Measurements from ENCODE around the gene TANC1.

Gene TANC1

DNA sequence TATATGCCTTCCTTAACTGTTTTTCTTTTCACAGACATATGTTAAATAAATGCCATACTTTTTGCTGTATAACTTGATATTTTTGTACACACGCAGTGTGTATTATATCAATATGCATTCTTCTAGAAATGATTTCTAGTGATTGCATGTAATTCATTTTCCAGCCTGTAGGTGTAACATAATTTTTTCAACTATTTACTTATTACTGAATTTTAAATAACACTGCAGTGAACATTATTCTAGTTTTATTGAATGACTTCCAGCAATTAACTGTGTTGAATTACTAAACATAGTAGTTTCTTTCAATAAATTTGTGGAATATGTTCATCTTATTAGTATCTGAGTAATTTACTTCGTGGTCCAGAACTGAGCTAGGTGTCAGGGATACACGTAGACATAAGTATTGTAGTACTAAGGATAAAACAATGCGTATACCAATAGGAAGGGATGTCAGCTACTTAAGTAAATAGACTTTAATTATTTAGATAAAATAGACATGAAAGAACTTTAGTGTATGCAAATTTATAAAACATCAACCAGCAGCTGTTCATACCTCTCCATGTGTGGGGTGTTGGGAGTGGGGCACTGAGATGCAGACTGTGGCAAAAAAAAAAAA, 28.0 kb downstream of the TANC1 start:
- no peak overlapping the region for H3K27ac Mint-ChIP-seq
- H3K4me3 Mint-ChIP-seq = no peak overlapping the region
- no peaks in the 10 kb centered on the region for H3K9me3 Mint-ChIP-seq (ENCODE audit: low read depth)
- H3K4me1 Mint-ChIP-seq (ENCODE audit: low read depth) = peaks cover 3% of the 10 kb centered on the region
- no peaks in the 10 kb centered on the region for H3K36me3 Mint-ChIP-seq
- peaks cover 2% of the 10 kb centered on the region for H3K27me3 Mint-ChIP-seq

DNA sequence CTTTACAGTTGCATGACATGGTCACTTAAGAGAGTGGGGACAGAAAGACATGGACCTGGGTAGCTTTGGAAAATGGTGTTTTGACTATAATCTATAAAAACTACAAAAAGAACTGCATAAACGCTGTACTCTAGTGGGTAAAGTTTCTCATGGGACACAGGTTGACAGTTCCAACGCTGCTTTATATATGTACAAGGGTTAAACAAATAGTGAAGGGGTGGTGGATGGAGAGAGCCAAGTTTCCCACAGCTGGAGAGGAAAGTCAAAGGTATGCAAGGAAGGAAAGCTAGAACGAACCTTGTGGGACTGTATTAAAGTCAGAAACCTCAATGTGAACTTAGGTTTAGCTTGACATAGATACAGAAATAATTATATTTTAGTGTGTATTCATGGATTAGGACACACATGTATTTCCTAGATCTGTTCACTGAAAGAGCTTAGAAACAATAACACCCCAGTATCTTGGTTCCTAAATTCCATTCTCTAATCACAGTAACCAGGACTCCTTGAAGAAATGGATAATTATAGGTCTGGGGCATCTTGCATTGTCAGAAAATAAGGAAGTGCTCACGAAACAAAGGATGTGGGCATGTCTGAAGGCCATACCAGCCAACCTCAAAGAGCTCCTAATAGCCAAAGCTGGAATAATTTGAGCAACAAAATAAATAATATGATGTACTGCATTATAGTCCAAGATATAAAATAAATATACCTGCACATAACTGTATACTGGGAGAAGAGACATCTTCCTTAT, 28.8 kb downstream of the TANC1 start:
- H3K9me3 Mint-ChIP-seq (ENCODE audit: low read depth) = no peaks in the 10 kb centered on the region
- H3K36me3 Mint-ChIP-seq = no peaks in the 10 kb centered on the region
- H3K4me1 Mint-ChIP-seq (ENCODE audit: low read depth) = peaks cover 3% of the 10 kb centered on the region
- no peak overlapping the region for H3K27ac Mint-ChIP-seq
- peaks cover 2% of the 10 kb centered on the region for H3K27me3 Mint-ChIP-seq
- no peak overlapping the region for H3K4me3 Mint-ChIP-seq

DNA sequence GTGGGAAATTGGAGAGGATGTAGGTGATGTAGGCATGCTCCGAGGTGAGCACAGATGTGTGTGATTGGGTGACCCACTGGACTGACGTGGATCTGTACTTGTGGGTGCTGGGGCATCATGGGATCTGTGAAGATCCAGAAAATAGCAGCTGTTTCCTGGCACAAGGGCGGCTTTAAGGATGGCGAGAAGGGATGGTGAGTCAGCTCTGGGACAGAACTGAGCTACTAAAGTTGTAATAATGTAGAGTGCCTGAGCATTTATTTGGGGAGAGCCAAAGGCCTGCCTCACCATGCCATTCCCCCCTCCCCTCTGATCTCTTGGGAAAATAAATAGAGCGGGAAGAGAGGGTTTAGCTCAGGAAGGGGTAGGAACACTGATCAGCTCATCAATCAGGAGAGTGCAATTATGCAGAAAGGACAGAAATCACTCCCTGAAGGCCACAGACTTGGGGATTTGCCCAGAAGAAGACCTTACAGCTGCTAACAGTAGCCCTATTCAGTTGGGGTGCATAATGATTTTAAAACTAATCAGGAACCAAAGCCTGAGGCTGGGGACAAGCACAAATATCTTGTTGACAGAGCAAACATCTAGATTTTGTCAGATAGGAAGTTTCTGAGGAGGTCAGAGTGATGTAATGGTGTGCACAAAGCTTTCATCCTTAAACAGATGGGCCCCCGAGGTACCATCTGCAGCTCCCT, 30.3 kb downstream of the TANC1 start:
- H3K36me3 Mint-ChIP-seq = no peaks in the 10 kb centered on the region
- no peak overlapping the region for H3K4me3 Mint-ChIP-seq
- peaks cover 2% of the 10 kb centered on the region for H3K27me3 Mint-ChIP-seq
- no peaks in the 10 kb centered on the region for H3K9me3 Mint-ChIP-seq (ENCODE audit: low read depth)
- H3K4me1 Mint-ChIP-seq (ENCODE audit: low read depth) = peaks cover 3% of the 10 kb centered on the region
- no peak overlapping the region for H3K27ac Mint-ChIP-seq

DNA sequence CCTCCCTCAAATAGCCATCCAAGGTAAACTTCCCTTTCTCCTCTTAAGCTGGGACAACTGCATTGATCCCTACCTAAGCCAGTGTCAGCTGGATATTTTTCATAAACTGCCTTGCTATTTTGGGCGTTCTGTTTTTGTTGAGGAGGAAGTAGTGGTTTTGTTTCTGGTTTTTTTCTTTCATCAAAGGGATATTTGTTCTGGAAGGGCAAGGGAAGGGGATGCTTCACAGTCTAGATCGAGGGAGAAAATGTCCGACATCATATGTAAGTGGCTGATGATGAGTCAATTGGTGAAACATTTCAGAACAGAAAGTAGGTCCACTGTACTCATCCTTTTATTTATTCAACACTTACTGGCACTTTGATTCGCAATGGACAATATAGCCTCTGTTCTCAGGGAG, 31.0 kb downstream of the TANC1 start:
- Mint-ChIP-seq H3K27me3 (peaks cover 2% of the 10 kb centered on the region), H3K4me3 (no peak overlapping the region), H3K9me3 (ENCODE audit: low read depth) (no peaks in the 10 kb centered on the region), H3K4me1 (ENCODE audit: low read depth) (peaks cover 3% of the 10 kb centered on the region), H3K36me3 (no peaks in the 10 kb centered on the region), H3K27ac (no peak overlapping the region)

DNA sequence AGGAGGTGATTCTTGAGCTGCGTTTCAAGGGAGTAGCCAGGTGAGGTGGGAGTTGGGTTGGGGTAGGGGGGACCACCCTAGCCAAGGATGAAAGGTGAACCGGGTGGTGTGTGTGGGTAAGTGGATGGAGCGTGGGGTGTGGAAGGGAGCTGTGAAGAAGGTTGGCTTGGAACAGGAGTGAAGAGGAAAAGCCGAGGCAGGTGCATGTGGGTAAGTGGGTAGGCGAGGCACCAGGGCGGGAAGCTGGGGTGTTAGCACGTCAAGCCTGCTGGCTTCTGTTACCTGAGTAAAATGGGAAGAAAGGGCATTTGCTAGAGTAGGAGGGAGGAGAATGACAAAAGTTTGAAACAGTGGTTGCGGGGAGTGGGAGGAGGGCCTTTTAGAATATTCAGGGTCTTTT, 31.6 kb downstream of the TANC1 start:
- Mint-ChIP-seq H3K4me1 (ENCODE audit: low read depth) (peaks cover 3% of the 10 kb centered on the region), H3K27me3 (peaks cover 2% of the 10 kb centered on the region), H3K9me3 (ENCODE audit: low read depth) (no peaks in the 10 kb centered on the region), H3K4me3 (no peak overlapping the region), H3K36me3 (no peaks in the 10 kb centered on the region), H3K27ac (no peak overlapping the region)

DNA sequence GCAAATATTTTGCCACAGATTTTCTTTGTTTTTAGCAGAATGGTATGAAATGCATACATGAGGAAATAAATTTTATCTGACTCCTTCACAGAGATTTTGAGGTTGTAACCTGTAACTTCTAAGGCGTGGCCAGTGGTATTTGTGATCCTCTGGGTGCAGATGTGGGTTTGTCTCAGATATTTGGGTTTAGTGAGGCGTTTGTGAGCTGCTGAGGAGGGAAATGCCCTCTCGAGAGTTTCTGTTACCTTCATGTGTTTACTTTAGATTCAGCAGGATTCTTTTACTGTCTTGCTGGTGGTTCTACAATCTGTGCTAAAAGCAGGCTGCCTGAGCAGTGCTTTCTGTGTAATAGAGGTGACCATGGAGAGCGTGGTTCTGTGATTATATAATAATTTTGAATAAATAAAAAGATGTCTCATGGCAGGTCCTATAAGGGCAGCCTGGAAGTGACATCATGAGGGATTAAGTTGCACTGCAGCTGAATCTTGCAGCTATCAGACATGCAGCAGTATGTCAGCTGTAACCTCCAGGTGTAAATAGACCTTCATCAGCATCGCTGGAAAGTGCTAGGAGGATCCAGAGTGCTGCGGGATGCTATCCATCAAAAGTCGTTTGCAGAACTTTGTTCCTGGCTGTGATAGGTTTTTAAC, 34.1 kb downstream of the TANC1 start:
- H3K4me1 Mint-ChIP-seq (ENCODE audit: low read depth) = peaks cover 3% of the 10 kb centered on the region
- H3K27ac Mint-ChIP-seq = no peak overlapping the region
- peaks cover 5% of the 10 kb centered on the region for H3K27me3 Mint-ChIP-seq
- no peaks in the 10 kb centered on the region for H3K36me3 Mint-ChIP-seq
- no peaks in the 10 kb centered on the region for H3K9me3 Mint-ChIP-seq (ENCODE audit: low read depth)
- no peak overlapping the region for H3K4me3 Mint-ChIP-seq

DNA sequence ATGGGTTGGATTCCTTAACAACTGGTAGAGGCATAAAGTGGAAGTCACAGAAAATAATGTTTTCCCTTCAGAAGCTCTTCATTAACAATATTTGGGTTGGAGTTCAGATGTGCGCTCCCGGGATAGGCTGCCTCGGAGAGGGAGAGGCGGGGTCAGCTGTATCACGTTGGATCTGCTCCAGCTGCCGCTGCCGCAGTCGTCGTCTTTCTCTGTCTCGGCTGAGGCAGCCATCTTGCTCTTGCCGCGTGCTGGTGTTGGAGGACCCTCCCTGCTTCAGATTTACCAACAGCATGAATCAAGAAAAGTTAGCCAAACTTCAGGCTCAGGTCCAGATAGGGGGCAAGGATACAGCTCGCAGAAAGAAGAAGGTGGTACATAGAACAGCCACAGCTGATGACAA, 35.1 kb downstream of the TANC1 start:
- no peaks in the 10 kb centered on the region for H3K36me3 Mint-ChIP-seq
- H3K4me1 Mint-ChIP-seq (ENCODE audit: low read depth) = peaks cover 3% of the 10 kb centered on the region
- no peaks in the 10 kb centered on the region for H3K9me3 Mint-ChIP-seq (ENCODE audit: low read depth)
- H3K4me3 Mint-ChIP-seq = no peak overlapping the region
- peaks cover 5% of the 10 kb centered on the region for H3K27me3 Mint-ChIP-seq
- H3K27ac Mint-ChIP-seq = no peak overlapping the region

DNA sequence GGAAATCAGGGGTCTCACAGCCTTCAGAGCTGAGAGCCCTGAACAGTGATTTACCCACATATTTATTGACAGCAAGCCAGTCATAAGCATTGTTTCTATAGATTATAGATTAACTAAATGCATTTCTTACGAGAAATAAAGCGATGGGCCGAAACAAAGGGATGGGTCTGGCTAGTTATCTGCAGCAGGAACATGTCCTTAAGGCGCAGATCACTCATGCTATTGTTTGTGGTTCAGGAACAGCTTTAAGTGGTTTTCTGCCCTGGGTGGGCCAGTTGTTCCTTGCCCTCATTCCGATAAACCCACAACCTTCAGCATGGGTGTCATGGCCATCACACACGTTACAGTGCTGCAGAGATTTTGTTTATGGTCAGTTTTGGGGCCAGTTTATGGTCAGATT, 36.4 kb downstream of the TANC1 start:
- H3K27ac Mint-ChIP-seq = no peak overlapping the region
- H3K36me3 Mint-ChIP-seq = no peaks in the 10 kb centered on the region
- peaks cover 4% of the 10 kb centered on the region for H3K9me3 Mint-ChIP-seq (ENCODE audit: low read depth)
- H3K4me3 Mint-ChIP-seq = no peak overlapping the region
- peaks cover 3% of the 10 kb centered on the region for H3K27me3 Mint-ChIP-seq
- H3K4me1 Mint-ChIP-seq (ENCODE audit: low read depth) = no peaks in the 10 kb centered on the region

DNA sequence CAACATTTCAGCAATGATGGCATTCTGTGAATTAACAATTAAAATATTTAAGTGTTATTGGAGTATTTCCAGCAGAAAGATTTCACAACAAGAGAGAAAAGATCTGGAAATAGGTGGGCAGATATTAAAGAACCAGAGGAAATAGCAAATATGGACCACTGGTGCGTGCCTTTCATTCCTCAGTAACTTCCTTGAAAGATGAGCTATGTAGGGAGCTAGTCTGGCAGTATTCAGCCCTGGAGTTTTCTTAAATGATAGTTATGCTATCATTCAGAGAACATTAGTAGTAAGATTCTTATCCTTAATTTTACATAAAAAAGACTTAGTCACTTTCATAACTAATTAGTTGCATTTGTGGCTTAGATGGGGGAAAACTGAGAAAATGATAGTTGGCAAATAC, 41.5 kb downstream of the TANC1 start:
- peaks cover 5% of the 10 kb centered on the region for H3K36me3 Mint-ChIP-seq
- H3K27me3 Mint-ChIP-seq = peaks cover 8% of the 10 kb centered on the region
- no peak overlapping the region for H3K4me3 Mint-ChIP-seq
- H3K4me1 Mint-ChIP-seq (ENCODE audit: low read depth) = no peaks in the 10 kb centered on the region
- peaks cover 22% of the 10 kb centered on the region for H3K9me3 Mint-ChIP-seq (ENCODE audit: low read depth)
- no peak overlapping the region for H3K27ac Mint-ChIP-seq

DNA sequence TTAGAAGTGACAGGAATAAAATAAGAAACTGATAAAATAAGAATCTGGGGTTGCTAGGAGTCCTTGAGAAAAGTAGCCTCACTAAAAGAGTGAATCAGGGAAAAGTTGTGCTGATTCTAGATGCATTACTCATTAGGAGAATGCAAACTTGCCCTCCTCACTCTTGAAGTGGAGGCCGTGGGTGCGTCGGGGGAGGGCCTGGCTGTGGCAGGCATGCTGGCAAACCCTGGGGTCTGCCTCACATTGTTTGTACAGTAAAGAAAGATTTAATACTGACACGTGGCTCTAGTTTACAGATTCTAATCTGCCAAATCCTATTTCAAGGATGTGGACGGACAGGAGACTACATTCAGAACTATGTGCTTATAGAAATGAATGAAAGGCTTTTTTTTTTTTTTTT, 41.9 kb downstream of the TANC1 start:
- H3K27me3 Mint-ChIP-seq = peaks cover 8% of the 10 kb centered on the region
- peaks cover 22% of the 10 kb centered on the region for H3K9me3 Mint-ChIP-seq (ENCODE audit: low read depth)
- no peak overlapping the region for H3K4me3 Mint-ChIP-seq
- no peak overlapping the region for H3K27ac Mint-ChIP-seq
- H3K4me1 Mint-ChIP-seq (ENCODE audit: low read depth) = no peaks in the 10 kb centered on the region
- H3K36me3 Mint-ChIP-seq = peaks cover 5% of the 10 kb centered on the region

DNA sequence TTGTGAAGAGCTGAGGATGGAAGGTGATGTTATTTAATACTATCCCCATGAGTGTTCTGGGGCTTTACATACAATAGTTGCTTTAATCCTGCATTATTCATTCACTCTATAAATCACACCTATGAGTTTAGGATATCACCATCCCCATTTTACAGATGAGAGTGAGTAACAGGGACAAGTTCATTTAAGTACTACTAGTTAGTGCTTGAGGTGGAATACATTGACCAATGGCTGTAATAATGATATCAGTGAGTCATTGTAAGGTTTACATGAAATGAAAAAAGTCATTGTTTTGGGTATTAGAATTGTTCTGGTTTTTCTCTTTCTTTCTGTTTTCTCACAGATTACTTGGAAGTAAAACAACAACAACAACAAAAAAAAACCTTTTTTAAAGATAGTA, 42.5 kb downstream of the TANC1 start:
- Mint-ChIP-seq H3K9me3 (ENCODE audit: low read depth) (peaks cover 27% of the 10 kb centered on the region), H3K4me1 (ENCODE audit: low read depth) (no peaks in the 10 kb centered on the region), H3K4me3 (no peak overlapping the region), H3K36me3 (peaks cover 7% of the 10 kb centered on the region), H3K27ac (no peak overlapping the region), H3K27me3 (peaks cover 8% of the 10 kb centered on the region)

DNA sequence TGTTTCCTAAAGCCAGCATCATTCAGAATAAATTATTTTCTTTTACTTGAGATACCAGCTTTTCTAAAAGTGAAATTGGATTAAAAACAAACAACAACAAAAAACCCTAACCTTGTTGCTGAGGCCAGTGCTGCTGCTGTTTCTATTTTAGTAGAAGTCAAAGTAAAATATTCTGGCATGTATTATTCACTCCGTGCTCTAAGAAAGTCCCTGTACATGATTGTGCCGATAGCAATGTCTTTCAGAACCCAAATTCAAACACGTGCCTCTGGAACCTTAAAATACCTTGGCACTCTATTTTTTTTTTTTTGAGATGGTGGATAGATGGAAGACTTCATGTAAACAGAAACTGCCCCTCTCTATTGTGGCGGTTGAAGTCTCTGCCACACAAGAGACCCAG, 43.7 kb downstream of the TANC1 start:
- H3K36me3 Mint-ChIP-seq = peaks cover 10% of the 10 kb centered on the region
- no peak overlapping the region for H3K27ac Mint-ChIP-seq
- H3K4me1 Mint-ChIP-seq (ENCODE audit: low read depth) = no peaks in the 10 kb centered on the region

DNA sequence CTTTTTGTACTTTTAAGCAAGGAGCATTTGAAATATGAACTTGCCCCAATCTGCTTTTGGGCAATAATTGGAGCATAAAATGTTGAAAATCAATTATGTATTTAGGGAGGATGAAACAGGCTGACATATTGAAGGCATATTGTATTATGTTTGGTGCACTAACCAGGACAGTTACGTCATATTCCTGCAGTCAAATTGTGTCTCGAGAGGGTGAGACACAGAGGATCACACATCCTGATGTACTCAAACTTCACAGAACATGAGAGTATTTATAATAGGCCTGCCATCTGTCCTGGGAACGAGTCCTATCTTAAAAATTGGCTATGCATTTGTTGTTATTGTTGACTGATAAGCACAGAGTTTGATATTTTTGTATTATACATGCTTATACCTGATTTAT, 44.7 kb downstream of the TANC1 start:
- peaks cover 34% of the 10 kb centered on the region for H3K9me3 Mint-ChIP-seq (ENCODE audit: low read depth)

More for the DNA sequence above, 43.7 kb downstream of the TANC1 start:
- Mint-ChIP-seq H3K27me3 (peaks cover 8% of the 10 kb centered on the region), H3K4me3 (no peak overlapping the region), H3K9me3 (ENCODE audit: low read depth) (peaks cover 34% of the 10 kb centered on the region)

DNA sequence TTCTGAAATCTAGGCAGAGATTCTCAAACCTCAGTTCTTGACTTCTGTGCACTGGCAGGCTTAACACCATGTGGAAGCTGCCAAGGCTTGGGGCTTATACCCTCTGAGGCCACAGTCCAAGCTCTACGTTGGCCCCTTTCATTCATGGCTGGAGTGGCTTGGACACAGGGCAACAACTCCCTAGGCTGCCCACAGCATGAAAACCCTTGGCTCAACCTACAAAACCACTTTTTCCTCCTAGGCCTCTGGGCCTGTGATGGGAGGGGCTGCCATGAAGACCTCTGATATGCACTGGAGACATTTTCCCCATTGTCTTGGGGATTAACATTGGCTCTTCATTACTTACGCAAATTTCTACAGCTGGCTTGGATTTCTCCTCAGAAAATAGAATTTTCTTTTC, 46.7 kb downstream of the TANC1 start:
- no peak overlapping the region for H3K4me3 Mint-ChIP-seq
- peaks cover 30% of the 10 kb centered on the region for H3K9me3 Mint-ChIP-seq (ENCODE audit: low read depth)
- H3K27me3 Mint-ChIP-seq = peaks cover 5% of the 10 kb centered on the region
- H3K4me1 Mint-ChIP-seq (ENCODE audit: low read depth) = no peaks in the 10 kb centered on the region
- peaks cover 10% of the 10 kb centered on the region for H3K36me3 Mint-ChIP-seq
- H3K27ac Mint-ChIP-seq = no peak overlapping the region

More for the DNA sequence above, 44.7 kb downstream of the TANC1 start:
- Mint-ChIP-seq H3K36me3 (peaks cover 10% of the 10 kb centered on the region), H3K27me3 (peaks cover 5% of the 10 kb centered on the region), H3K4me3 (no peak overlapping the region), H3K27ac (no peak overlapping the region), H3K4me1 (ENCODE audit: low read depth) (no peaks in the 10 kb centered on the region)

DNA sequence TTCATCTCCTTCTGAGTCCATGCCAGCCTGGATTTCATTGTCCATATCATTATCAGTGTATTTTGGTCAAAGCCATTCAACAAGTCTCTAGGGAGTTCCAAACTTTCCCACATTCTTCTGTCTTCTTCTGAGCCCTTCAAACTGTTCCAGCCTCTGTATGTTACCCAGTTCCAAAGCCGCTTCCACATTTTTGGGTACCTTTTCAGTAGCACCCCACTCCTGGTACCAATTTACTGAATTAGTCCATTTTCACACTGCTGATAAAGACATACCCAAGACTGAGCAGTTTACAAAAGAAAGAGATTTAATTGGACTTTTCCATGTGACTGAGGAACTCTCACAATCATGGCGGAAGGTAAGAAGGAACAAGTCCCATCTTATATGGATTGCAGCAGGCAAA, 47.4 kb downstream of the TANC1 start:
- Mint-ChIP-seq H3K4me1 (ENCODE audit: low read depth) (no peaks in the 10 kb centered on the region), H3K4me3 (no peak overlapping the region), H3K36me3 (peaks cover 10% of the 10 kb centered on the region), H3K9me3 (ENCODE audit: low read depth) (peaks cover 30% of the 10 kb centered on the region), H3K27me3 (peaks cover 5% of the 10 kb centered on the region), H3K27ac (no peak overlapping the region)
